AG09309 (cell line): ENCODE data around the gene CNR2.
"Not testable (repeated sequence)": the region's sequence is repeated elsewhere in the genome, so short reads cannot be mapped to it uniquely, and the experiment has no call there.

ENCODE experiments used
- DNase-seq: peaks from one replicate; pipeline ENCODE4 v3.0.0-alpha.2; 2010; ENCODE audit warnings: low read depth
- H3K4me3 ChIP-seq: 2 replicates; pipeline ENCODE4 v1.5.1; 2011; ENCODE audit warnings: mild to moderate bottlenecking, low read depth, low read length, moderate library complexity; ENCODE audit not compliant: control insufficient read depth
- TF ChIP-seq, protein P1 (sequence below): IDR thresholded peaks from 2 replicates; pipeline ENCODE4 v1.5.1; 2011; ENCODE audit warnings: mild to moderate bottlenecking, low read depth, low read length, inconsistent platforms; ENCODE audit not compliant: insufficient read depth, control insufficient read depth; ENCODE audit errors: missing control alignments

The CNR2 gene

DNA sequence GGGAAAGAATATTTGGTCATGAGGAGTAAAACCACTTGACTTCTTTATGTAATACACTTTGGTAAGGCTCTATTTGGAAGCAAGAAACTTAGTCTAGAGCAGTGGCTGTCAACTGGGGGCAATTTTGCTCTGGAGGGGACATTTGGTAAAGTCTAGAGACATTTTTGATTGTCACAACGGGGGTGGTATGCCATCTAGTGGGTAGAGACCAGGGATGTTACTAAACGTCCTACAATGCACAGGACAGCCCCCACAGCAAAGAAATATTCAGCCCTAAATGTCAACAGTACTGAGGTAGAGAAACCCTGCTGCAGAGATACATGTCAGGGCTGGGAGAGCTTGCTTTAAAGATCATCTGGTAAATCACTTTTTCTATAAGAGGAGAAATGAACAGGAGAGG is 58.6 kb downstream of the CNR2 start:
- TF ChIP-seq, protein P1, sequence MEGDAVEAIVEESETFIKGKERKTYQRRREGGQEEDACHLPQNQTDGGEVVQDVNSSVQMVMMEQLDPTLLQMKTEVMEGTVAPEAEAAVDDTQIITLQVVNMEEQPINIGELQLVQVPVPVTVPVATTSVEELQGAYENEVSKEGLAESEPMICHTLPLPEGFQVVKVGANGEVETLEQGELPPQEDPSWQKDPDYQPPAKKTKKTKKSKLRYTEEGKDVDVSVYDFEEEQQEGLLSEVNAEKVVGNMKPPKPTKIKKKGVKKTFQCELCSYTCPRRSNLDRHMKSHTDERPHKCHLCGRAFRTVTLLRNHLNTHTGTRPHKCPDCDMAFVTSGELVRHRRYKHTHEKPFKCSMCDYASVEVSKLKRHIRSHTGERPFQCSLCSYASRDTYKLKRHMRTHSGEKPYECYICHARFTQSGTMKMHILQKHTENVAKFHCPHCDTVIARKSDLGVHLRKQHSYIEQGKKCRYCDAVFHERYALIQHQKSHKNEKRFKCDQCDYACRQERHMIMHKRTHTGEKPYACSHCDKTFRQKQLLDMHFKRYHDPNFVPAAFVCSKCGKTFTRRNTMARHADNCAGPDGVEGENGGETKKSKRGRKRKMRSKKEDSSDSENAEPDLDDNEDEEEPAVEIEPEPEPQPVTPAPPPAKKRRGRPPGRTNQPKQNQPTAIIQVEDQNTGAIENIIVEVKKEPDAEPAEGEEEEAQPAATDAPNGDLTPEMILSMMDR, result peak; percentile 18
- no peak for DNase-seq
- H3K4me3 ChIP-seq, result no peak overlapping the region

DNA sequence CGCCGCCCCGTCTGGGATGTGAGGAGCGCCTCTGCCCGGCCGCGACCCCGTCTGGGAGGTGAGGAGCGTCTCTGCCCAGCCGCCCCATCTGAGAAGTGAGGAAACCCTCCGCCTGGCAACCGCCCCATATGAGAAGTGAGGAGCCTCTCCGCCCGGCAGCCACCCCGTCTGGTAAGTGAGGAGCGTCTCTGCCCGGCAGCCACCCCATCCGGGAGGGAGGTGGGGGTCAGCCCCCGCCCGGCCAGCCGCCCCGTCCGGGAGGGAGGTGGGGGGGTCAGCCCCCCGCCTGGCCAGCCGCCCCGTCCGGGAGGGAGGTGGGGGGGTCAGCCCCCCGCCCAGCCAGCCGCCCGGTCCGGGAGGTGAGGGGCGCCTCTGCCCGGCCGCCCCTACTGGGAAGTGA is 60.0 kb downstream of the CNR2 start:
- H3K4me3 ChIP-seq, DNase-seq: not testable (repeated sequence)

DNA sequence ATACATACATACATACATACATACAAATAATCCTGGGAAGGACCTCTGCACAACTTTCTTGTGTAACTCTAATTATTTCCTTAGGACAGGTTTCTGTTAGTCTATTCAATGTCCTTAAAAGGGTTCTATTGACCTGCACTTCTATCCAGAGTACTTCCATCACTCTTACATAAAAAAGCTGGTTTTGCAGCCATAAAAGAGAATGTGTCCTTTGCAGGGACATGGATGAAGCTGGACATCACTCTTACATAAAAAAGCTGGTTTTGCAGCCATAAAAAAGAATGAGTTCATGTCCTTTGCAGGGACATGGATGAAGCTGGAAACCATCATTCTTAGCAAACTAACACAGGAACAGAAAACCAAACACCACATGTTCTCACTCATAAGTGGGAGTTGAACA is 61.8 kb downstream of the CNR2 start:
- H3K4me3 ChIP-seq, DNase-seq: not testable (repeated sequence)

DNA sequence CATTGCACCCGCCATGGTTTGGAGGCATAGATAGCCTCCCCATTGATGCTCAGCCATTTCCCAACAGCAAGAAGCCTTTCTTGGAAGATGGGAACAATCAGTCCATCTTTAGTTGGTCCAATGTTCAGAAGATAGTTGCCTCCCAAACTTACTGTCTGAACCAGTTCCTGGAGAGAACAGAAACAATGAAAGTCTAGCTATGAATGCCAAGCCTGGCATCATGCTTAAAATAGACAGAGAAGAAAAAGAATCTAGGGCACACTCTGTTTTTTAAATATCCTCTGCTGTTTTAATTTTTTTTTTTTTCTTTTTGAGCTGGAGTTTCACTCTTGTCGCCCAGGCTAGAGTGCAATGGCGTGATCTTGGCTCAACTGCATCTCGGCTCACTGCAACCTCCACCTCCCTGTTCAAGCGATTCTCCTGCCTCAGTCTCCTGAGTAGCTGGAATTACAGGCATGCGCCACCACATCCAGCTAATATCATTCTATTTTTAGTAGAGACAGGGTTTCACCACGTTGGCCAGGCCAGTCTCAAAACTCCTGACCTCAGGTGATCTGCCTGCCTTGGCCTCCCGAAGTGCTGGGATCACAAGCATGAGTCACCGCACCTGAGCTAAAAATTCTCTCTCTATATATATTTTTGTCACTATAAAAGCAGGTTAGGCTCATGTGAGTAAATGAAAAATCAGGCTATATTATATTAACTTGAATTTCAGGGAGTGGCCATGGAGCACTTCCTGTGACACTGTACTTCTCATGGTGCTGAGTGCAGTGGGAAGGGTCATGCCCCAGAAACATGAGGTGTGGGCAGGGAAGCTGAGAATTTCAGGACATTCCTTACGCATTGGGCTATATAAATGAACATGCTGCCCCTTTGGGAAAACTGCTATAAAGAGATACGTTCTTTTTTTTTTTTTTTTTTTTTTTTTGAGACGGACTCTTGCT is 64.2 kb downstream of the CNR2 start:
- DNase-seq, result no peak
- no peak overlapping the region for H3K4me3 ChIP-seq
- TF ChIP-seq, protein P1, result no peak

DNA sequence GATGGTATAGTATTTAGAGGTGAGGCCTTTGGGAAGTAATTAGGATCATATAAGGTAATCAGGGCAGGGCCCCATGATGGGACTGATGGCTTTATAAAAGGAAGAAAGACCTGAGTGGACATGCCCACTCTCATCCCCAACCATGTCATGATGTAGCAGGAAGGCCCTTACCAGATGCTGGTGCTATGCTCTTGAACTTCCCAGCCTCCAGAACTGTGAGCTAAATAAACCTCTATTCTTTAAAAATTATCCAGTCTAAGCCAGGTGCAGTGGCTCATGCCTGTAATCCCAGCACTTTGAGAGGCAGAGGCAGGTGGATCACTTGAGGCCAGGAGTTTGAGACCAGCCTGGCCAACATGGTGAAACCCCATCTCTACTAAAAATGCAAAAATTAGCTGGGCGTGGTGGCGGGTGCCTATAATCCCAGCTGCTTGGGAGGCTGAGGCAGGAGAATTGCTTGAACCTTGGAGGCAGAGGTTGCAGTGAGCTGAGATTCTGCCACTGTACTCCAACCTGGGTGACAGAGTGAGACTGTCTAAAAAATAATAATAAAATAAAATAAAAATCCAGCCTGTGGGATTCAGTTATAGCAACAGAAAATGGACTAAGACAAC is 65.6 kb downstream of the CNR2 start:
- DNase-seq, H3K4me3 ChIP-seq: not testable (repeated sequence)

DNA sequence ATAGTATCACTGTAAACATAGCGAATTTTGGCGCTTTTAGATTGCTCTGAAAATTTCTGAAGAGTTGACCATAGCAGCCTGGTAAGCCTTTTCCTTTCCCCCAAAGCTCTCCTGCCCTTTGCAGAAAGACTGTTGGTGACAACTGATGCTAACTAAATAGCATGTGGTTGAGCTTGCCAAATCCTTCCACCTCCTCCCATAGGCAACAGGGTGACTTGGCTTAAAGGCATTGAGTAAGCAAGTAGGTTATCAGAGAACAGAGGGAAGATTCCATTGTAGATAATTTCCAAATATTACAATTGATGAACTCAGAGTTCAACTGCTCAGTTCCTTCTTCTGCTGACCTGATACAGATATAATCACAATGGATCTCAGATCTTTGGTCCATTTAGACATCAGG is 68.0 kb downstream of the CNR2 start:
- no peak overlapping the region for H3K4me3 ChIP-seq
- DNase-seq, result no peak
- TF ChIP-seq, protein P1, result no peak

DNA sequence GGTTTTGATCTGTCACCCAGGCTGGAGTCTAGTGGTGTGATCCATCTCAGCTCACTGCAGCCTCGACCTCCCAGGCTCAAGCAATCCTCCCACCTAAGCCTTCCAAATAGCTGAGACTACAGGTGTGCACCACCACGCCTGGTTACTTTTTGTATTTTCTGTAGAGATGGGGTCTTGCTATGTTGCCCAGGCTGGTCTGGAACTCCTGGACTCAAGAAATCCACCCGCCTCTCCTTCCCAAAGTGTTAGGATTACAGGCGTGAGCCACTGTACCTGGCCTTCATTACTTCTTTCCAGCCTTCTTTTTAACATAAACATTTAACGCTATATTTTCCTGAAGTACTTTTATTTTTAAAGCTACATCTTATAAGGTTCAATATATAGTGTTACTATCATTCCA is 69.5 kb downstream of the CNR2 start:
- no peak for DNase-seq
- H3K4me3 ChIP-seq, result no peak overlapping the region
- TF ChIP-seq, protein P1, result no peak

DNA sequence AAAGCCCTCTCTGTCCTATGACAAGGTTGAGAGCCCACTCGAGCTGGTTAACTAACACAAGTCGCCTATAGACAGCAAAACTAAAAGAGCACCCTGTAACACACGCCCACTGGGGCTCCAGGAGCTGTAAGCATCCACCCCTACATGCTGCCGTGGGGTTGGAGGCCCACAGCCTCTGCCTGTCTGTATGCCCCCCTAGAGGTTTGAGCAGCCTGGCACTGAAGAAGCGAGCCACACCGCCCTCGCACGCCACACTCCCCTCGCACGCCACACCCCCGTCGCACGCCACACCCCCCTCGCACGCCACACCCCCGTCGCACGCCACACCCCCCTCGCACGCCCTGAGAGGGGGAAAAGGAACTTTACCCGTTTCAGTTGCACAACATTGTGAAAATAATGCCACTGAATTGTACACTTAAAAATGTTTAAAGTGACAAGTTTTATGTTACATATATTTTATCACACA is 74.7 kb downstream of the CNR2 start:
- H3K4me3 ChIP-seq, result peak overlapping the region; percentile 29
- DNase-seq, result no peak
- TF ChIP-seq, protein P1, result peak; percentile 6
